AG10803 (cell line): Measurements from ENCODE around the gene FBXO34.
"Not testable (repeated sequence)": the region's sequence is repeated elsewhere in the genome, so short reads cannot be mapped to it uniquely, and the experiment has no call there.

Source experiments
- DNase-seq: peaks from one replicate; pipeline ENCODE4 v3.0.0; 2010; ENCODE audit warnings: low read depth
- H3K4me3 ChIP-seq: 2 replicates; pipeline ENCODE4 v1.5.1; 2011; ENCODE audit warnings: mild to moderate bottlenecking, low read length, control low read depth
- TF ChIP-seq, protein P1 (sequence below): conservative IDR thresholded peaks from 2 replicates; pipeline ENCODE4 v1.5.1; 2011; ENCODE audit warnings: mild to moderate bottlenecking, low read length, control low read depth, inconsistent platforms

Gene FBXO34

DNA sequence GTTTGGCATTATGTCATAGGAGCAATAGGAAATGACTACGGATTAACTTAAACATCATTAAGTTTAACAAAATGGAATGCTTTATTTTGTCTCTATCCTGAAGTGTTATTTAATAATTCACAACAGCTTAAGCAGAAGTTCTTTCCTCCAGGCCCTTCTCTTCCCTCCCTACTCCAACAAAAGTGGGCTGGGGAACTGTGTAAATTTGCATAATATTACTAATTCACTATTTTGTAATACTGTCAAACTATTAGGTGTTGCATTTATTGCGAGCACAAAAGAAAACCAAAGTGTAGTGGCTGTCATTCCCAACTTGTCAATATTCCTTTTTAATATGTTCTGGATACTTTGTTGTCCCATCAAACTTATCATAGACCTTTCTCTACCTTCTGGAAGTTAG is 70.6 kb downstream of the FBXO34 start:
- no peak for DNase-seq
- TF ChIP-seq, protein P1, sequence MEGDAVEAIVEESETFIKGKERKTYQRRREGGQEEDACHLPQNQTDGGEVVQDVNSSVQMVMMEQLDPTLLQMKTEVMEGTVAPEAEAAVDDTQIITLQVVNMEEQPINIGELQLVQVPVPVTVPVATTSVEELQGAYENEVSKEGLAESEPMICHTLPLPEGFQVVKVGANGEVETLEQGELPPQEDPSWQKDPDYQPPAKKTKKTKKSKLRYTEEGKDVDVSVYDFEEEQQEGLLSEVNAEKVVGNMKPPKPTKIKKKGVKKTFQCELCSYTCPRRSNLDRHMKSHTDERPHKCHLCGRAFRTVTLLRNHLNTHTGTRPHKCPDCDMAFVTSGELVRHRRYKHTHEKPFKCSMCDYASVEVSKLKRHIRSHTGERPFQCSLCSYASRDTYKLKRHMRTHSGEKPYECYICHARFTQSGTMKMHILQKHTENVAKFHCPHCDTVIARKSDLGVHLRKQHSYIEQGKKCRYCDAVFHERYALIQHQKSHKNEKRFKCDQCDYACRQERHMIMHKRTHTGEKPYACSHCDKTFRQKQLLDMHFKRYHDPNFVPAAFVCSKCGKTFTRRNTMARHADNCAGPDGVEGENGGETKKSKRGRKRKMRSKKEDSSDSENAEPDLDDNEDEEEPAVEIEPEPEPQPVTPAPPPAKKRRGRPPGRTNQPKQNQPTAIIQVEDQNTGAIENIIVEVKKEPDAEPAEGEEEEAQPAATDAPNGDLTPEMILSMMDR = no peak
- H3K4me3 ChIP-seq = no peak overlapping the region

DNA sequence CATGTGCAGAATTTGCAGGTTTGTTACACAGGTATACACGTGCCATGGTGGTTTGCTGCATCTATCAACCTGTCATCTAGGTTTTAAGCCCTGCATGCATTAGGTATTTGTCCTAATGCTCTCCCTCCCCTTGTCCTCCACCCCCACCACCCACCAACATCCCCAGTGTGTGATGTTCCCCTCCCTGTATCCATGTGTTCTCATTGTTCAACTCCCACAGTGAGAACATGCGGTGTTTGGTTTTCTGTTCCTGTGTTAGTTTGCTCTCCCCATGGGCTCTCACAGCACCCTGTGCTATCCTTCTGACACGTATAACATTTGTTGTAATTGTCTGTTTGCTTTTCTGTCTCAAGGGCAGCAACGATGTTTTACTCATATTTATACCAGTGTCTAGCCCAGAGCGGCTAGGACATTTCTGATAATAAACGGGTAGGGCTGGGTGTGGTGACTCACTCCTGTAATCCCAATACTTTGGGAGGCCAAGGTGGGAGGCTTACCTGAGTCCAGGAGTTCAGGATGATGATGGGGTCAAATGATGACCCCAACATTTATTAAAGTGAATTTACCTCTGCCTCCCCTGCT is 73.5 kb downstream of the FBXO34 start:
- H3K4me3 ChIP-seq, DNase-seq: not testable (repeated sequence)

DNA sequence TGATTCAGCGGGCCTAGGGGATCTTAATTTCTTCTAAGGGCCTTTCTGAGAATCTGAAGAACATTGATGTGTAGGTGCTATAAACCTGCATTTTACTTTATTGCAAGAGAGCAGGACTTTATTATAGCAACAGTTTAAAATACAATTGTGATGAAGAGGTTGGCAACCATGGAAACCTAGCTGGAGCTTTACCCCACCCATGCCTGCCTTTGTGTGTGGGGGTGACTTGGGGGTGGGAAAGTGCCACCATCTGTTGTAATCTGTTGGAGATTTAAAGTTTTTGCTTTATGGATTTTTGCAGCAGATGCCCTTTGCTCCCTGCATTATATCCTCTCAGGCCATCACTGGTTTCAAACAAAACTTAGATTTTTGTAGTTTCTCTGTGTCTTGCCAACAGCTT is 75.8 kb downstream of the FBXO34 start:
- no peak for DNase-seq
- TF ChIP-seq, protein P1 = no peak
- H3K4me3 ChIP-seq = no peak overlapping the region

DNA sequence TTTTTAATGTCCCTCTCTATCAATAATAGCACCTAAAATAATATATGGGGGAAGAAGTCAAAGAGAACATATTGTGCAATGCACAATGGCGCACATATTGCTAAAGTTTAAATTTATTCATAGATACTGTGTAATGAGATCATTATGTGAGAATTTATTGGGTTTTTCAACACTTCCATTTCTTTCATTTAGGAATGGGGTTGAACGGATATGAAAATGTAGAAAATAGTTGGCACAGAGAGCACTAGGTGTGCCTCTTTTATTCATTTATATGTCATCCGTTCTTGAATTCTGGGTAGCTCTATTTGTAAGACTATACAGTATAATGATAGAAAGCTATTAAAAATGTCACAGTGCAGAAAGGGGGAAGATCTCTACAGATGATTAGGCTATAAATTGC is 76.5 kb downstream of the FBXO34 start:
- TF ChIP-seq, protein P1 = no peak

DNA sequence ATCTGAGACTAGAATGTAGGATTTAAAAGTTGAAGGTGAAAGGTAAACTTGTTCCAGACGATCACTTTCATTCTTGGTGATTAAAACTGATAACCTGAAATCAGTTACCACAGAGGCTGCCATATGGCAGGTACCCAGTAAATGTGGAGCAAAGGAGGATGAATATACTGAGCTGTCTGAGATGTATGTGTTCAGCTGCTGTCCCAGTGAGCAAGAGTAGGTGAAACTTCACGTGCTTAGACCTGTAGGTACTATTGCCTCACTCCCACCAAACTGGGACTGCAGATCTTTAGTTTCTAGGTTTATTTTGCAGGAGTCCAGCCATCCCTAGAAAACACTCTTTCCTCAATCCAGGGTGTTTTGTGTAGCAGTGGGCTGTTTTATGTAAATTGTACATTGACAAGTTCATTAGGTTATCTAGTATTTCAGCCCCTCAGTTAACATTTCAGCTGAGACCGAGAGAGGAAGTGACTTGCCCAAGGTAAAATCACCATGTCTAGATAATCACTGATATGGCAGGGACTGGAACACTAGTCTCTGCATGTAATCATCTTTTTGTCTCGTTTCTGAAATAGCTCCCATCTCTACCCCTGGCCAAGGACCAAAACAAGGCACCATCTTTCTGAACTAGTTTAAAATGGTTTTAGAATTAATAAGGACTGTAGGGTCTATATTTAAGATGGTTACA is 77.7 kb downstream of the FBXO34 start:
- H3K4me3 ChIP-seq = no peak overlapping the region
- TF ChIP-seq, protein P1 = no peak
- no peak for DNase-seq

More for the DNA sequence above, 76.5 kb downstream of the FBXO34 start:
- no peak overlapping the region for H3K4me3 ChIP-seq
- DNase-seq = no peak

DNA sequence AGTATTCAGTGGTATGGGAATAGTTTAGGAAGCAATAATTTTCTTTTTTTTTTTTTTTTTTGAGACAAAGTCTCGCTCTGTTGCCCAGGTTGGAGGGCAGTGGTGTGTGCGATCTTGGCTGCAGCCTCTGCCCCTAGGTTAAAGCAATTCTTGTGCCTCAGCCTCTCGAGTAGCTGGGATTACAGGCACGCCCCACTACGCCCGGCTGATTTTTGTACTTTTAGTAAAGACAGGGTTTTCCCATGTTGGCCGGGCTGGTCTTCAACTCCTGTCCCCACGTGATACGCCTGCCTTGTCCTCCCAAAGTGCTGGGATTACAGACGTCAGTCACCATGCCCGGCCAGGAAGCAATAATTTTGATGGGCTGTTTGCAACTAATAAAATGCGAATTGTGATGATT is 78.3 kb downstream of the FBXO34 start:
- TF ChIP-seq, protein P1 = no peak
- no peak overlapping the region for H3K4me3 ChIP-seq
- DNase-seq = no peak

DNA sequence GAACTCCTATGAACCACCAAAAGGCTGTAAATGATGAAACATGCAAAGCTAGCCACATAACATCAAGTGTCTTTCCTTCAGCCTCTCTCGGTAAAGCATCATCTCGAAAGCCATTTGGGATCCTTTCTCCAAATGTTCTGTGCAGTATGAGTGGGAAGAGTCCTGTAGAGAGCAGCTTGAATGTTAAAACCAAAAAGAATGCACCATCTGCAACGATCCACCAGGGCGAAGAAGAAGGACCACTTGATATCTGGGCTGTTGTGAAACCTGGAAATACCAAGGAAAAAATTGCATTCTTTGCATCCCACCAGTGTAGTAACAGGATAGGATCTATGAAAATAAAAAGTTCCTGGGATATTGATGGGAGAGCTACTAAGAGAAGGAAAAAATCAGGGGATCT is 79.2 kb downstream of the FBXO34 start:
- TF ChIP-seq, protein P1 = no peak
- no peak overlapping the region for H3K4me3 ChIP-seq
- DNase-seq = no peak
